Trophoblast cell (in vitro differentiated cells and primary cell): ENCODE data around the gene UNC80.

ENCODE experiments used
- DNase-seq, 2 donors: peaks; one replicate each; pipeline ENCODE4 v3.0.0-alpha.2; 2016
- H2AFZ ChIP-seq: 2 replicates; pipeline ENCODE4 v1.6.1; 2013; ENCODE audit warnings: low read length, moderate library complexity, mild to moderate bottlenecking; ENCODE audit not compliant: insufficient read depth, poor library complexity
- H2AK5ac ChIP-seq: 2 replicates; pipeline ENCODE4 v1.6.1; 2013; ENCODE audit warnings: mild to moderate bottlenecking, low read length
- H2BK120ac ChIP-seq: 2 replicates; pipeline ENCODE4 v1.6.1; 2013; ENCODE audit warnings: low read length, mild to moderate bottlenecking, moderate library complexity; ENCODE audit not compliant: insufficient read depth, poor library complexity
- H2BK12ac ChIP-seq: 2 replicates; pipeline ENCODE4 v1.6.1; 2013; ENCODE audit warnings: mild to moderate bottlenecking, low read length, moderate library complexity
- H2BK5ac ChIP-seq: 2 replicates; pipeline ENCODE4 v1.6.1; 2013; ENCODE audit warnings: low read length, low read depth, moderate library complexity, mild to moderate bottlenecking; ENCODE audit not compliant: poor library complexity
- H3K14ac ChIP-seq: 2 replicates; pipeline ENCODE4 v1.6.1; 2013; ENCODE audit warnings: mild to moderate bottlenecking, low read length
- H3K18ac ChIP-seq: 2 replicates; pipeline ENCODE4 v1.6.1; 2013; ENCODE audit warnings: mild to moderate bottlenecking, low read length
- H3K23ac ChIP-seq: 2 replicates; pipeline ENCODE4 v1.6.1; 2013; ENCODE audit warnings: low read length
- H3K27ac ChIP-seq: 2 replicates; pipeline ENCODE4 v1.5.1; 2013; ENCODE audit warnings: low read depth, mild to moderate bottlenecking, inconsistent platforms, low read length, moderate library complexity
- H3K27me3 ChIP-seq: 2 replicates; pipeline ENCODE4 v1.6.1; 2013; ENCODE audit warnings: inconsistent platforms, mild to moderate bottlenecking, low read length, moderate library complexity; ENCODE audit not compliant: insufficient read depth
- H3K36me3 ChIP-seq, 2 experiments: 1 replicate in 1 of 2; 2 replicates in 1 of 2; pipeline ENCODE4 v1.6.1; 2013; ENCODE audit warnings: low read length in 2 of 2, mild to moderate bottlenecking in 2 of 2, moderate library complexity in 1 of 2; ENCODE audit not compliant: insufficient read depth in 2 of 2, control insufficient read depth in 1 of 2
- H3K4ac ChIP-seq: 2 replicates; pipeline ENCODE4 v1.6.1; 2013; ENCODE audit warnings: low read depth, mild to moderate bottlenecking, low read length, moderate library complexity
- H3K4me1 ChIP-seq, 2 experiments: 1 replicate in 1 of 2; 2 replicates in 1 of 2; pipeline ENCODE4 v1.6.1; 2013; ENCODE audit warnings: low read length in 2 of 2, mild to moderate bottlenecking in 2 of 2, moderate library complexity in 1 of 2; ENCODE audit not compliant: insufficient read depth in 2 of 2, control insufficient read depth in 1 of 2
- H3K4me2 ChIP-seq: 2 replicates; pipeline ENCODE4 v1.6.1; 2013; ENCODE audit warnings: inconsistent platforms, mild to moderate bottlenecking, low read length, moderate library complexity
- H3K4me3 ChIP-seq: 2 replicates; pipeline ENCODE4 v1.5.1; 2013; ENCODE audit warnings: mild to moderate bottlenecking, low read depth, low read length, inconsistent platforms
- H3K79me1 ChIP-seq: one replicate; pipeline ENCODE4 v1.6.1; 2013; ENCODE audit warnings: low read length
- H3K79me2 ChIP-seq: 2 replicates; pipeline ENCODE4 v1.6.1; 2013; ENCODE audit warnings: low read length, mild to moderate bottlenecking; ENCODE audit not compliant: control insufficient read depth, insufficient read depth, poor library complexity
- H3K9ac ChIP-seq: 2 replicates; pipeline ENCODE4 v1.6.1; 2013; ENCODE audit warnings: mild to moderate bottlenecking, low read length
- H3K9me3 ChIP-seq: 2 replicates; pipeline ENCODE4 v1.6.1; 2013; ENCODE audit warnings: low read depth, mild to moderate bottlenecking, control low read depth, inconsistent platforms, low read length; ENCODE audit not compliant: insufficient read depth
- H4K12ac ChIP-seq: 2 replicates; pipeline ENCODE4 v1.6.1; 2013; ENCODE audit warnings: low read depth, mild to moderate bottlenecking, low read length, moderate library complexity
- H4K8ac ChIP-seq: 2 replicates; pipeline ENCODE4 v1.6.1; 2013; ENCODE audit warnings: low read depth, mild to moderate bottlenecking, low read length, moderate library complexity
- H4K91ac ChIP-seq: one replicate; pipeline ENCODE4 v1.6.1; 2013; ENCODE audit warnings: low read depth, mild to moderate bottlenecking, low read length, moderate library complexity
- WGBS: extraction: QIAGEN DNeasy Blood & Tissue Kit; methylation state at CpG from one replicate; pipeline ENCODE4 v1.1.7; 2013; ENCODE audit warnings: missing lambda C conversion rate; ENCODE audit not compliant: insufficient read length, insufficient coverage; ENCODE audit errors: extremely low coverage; 5-methylcytosine and 5-hydroxymethylcytosine counted together

Gene UNC80

DNA sequence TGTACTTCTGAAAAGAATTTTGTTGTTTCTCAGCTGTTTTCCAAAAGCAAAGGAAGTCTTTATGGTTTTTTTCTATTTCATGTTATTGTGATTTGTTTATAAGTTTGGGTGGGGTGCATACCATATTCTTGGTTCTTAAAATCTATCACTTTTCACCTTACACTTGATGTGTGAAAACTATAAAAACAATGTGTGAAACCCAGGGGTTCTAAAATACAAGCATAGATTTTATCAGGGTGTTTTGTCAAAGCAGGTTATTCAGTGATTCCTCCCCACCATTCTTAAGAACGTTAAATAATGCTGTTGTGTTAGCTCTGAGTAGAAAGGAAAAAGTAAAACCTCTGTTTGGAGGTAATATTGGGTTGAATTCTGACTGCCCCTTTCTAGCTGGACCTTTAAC is 248.5 kb downstream of the UNC80 start:
- Histone ChIP-seq H4K8ac (no peak overlapping the region), H3K4me1 (no peaks in the 10 kb centered on the region), H3K4me3 (no peak overlapping the region)

DNA sequence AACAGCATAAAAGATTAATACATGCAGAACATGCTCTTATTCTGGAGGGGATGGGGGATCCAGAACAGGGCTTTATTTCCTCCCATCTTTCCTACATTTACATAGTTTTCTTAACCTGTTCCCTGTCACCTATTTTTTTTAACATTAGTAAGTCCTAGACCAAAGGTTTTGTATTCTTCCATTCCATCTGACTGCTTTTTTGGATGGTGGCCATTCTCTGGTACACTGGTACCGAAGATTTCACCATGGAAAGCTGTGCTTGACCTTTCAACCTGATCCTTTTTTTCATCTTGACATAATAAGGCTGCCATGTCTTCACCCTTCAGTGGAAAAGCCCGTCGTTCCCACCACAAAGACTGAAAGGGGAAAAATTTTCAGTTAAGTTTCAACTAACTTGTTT is 251.2 kb downstream of the UNC80 start:
- Histone ChIP-seq H2AK5ac (no peak overlapping the region), H3K36me3 (peaks cover under 1 to 10% of the 10 kb centered on the region in 2 experiments), H3K9ac (no peak overlapping the region), H2BK12ac (no peak overlapping the region), H3K27me3 (no peaks in the 10 kb centered on the region), H3K9me3 (no peaks in the 10 kb centered on the region), H2BK5ac (no peak overlapping the region), H3K27ac (no peak overlapping the region), H2AFZ (no peak overlapping the region), H3K18ac (no peak overlapping the region), H3K4me2 (no peak overlapping the region), H4K12ac (no peak overlapping the region), H4K91ac (no peak overlapping the region), H2BK120ac (no peak overlapping the region), H3K79me1 (no peaks in the 10 kb centered on the region), H3K79me2 (no peaks in the 10 kb centered on the region), H3K4me1 (no peaks in the 10 kb centered on the region), H3K23ac (no peak overlapping the region), H3K4ac (no peak overlapping the region), H3K4me3 (no peak overlapping the region), H4K8ac (no peak overlapping the region), H3K14ac (no peak overlapping the region)
- no CpG with 5 or more reads among the region's 3 CpGs for WGBS
- DNase-seq: no peak

More for the DNA sequence above, 248.5 kb downstream of the UNC80 start:
- Histone ChIP-seq H4K12ac (no peak overlapping the region), H3K23ac (no peak overlapping the region), H2AK5ac (no peak overlapping the region), H2BK120ac (no peak overlapping the region), H3K4ac (no peak overlapping the region), H2BK5ac (no peak overlapping the region), H3K79me2 (no peaks in the 10 kb centered on the region), H3K36me3 (peaks cover 6 to 21% of the 10 kb centered on the region in 2 experiments), H3K79me1 (no peaks in the 10 kb centered on the region), H3K18ac (no peak overlapping the region), H2BK12ac (no peak overlapping the region), H2AFZ (no peak overlapping the region), H3K9ac (no peak overlapping the region), H3K14ac (no peak overlapping the region), H3K9me3 (no peaks in the 10 kb centered on the region), H3K27ac (no peak overlapping the region), H4K91ac (no peak overlapping the region), H3K4me2 (no peak overlapping the region), H3K27me3 (no peaks in the 10 kb centered on the region)
- DNase-seq: no peak
- no CpG with 5 or more reads among the region's 1 CpG for WGBS

DNA sequence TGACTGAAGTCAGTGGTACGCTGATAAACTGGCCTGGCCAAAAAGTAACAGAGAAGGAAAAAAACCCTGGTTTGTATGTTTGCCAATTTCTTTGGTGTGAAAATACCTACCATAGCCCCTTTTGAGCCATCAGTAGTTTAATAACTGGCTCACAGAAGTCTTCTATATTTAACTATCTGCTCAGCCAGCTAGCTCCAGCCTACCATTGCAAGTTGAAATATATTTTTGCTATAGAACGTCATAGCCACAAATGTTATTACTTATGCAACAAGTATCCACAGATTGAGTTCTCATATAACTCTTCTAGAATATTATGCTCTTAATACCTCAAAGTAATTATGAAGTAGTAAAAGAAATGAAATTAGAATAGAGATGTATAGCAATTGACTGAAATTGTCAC is 256.0 kb downstream of the UNC80 start:
- WGBS: no CpG with 5 or more reads among the region's 2 CpGs
- no peak overlapping the region for H4K12ac ChIP-seq
- no peak overlapping the region for H4K8ac ChIP-seq
- H3K4me3 ChIP-seq: no peak overlapping the region
- H4K91ac ChIP-seq: no peak overlapping the region
- peaks cover 0 to 3% of the 10 kb centered on the region in 2 experiments for H3K36me3 ChIP-seq
- no peak overlapping the region for H2BK12ac ChIP-seq
- H3K23ac ChIP-seq: no peak overlapping the region
- H3K9ac ChIP-seq: no peak overlapping the region
- no peak overlapping the region for H3K4me2 ChIP-seq
- H3K4me1 ChIP-seq: no peaks in the 10 kb centered on the region
- no peak overlapping the region for H2AK5ac ChIP-seq
- no peak overlapping the region for H2AFZ ChIP-seq
- no peak for DNase-seq
- H3K27ac ChIP-seq: no peak overlapping the region
- H3K79me1 ChIP-seq: no peaks in the 10 kb centered on the region
- H2BK5ac ChIP-seq: no peak overlapping the region
- no peaks in the 10 kb centered on the region for H3K9me3 ChIP-seq
- H3K4ac ChIP-seq: no peak overlapping the region
- H3K18ac ChIP-seq: no peak overlapping the region
- H3K79me2 ChIP-seq: no peaks in the 10 kb centered on the region
- no peak overlapping the region for H3K14ac ChIP-seq
- H3K27me3 ChIP-seq: no peaks in the 10 kb centered on the region
- no peak overlapping the region for H2BK120ac ChIP-seq

DNA sequence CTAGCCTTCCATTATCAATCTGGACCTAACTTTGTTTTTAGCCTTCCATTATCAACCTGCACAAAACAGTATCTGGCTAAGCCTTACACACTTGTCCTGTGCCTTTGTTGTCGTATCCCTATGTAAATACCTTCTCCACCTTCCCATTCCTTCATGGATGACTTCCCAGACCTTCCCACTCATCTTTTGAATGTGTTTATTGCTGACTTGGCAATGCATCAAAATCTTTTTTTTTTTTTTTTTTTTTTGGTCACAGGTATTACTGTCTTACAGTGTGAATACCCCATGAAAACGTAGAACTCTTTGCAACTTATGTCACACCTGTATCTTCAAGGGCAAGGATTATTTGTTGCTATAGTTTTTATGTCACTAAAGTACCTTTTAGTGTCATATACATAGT is 256.5 kb downstream of the UNC80 start:
- Histone ChIP-seq H2AFZ (no peak overlapping the region), H3K4ac (no peak overlapping the region)
- no CpG with 5 or more reads among the region's 2 CpGs for WGBS

More for the DNA sequence above, 256.5 kb downstream of the UNC80 start:
- no peaks in the 10 kb centered on the region for H3K4me1 ChIP-seq
- H4K91ac ChIP-seq: no peak overlapping the region
- H3K9me3 ChIP-seq: no peaks in the 10 kb centered on the region
- H2BK120ac ChIP-seq: no peak overlapping the region
- no peak overlapping the region for H3K9ac ChIP-seq
- no peak overlapping the region for H3K18ac ChIP-seq
- H3K27me3 ChIP-seq: no peaks in the 10 kb centered on the region
- H2BK5ac ChIP-seq: no peak overlapping the region
- no peak overlapping the region for H4K8ac ChIP-seq
- no peak overlapping the region for H2BK12ac ChIP-seq
- H4K12ac ChIP-seq: no peak overlapping the region
- no peaks in the 10 kb centered on the region for H3K79me1 ChIP-seq
- H3K36me3 ChIP-seq: peaks cover 0 to 3% of the 10 kb centered on the region in 2 experiments
- H3K79me2 ChIP-seq: no peaks in the 10 kb centered on the region
- H3K23ac ChIP-seq: no peak overlapping the region
- H3K4me3 ChIP-seq: no peak overlapping the region
- no peak overlapping the region for H3K4me2 ChIP-seq
- H3K14ac ChIP-seq: no peak overlapping the region
- H2AK5ac ChIP-seq: no peak overlapping the region
- no peak overlapping the region for H3K27ac ChIP-seq
- DNase-seq: no peak
